ENCODE measurements around the gene CALD1. TPM values are rescaled to one million over a fixed set of nuclear protein-coding genes. Genes with fewer than 3 reads are reported as not detected.

The CALD1 gene
- total and polyA plus RNA-seq, 7 donors: 34.7 to 2,150 (median 1,069) TPM

DNA sequence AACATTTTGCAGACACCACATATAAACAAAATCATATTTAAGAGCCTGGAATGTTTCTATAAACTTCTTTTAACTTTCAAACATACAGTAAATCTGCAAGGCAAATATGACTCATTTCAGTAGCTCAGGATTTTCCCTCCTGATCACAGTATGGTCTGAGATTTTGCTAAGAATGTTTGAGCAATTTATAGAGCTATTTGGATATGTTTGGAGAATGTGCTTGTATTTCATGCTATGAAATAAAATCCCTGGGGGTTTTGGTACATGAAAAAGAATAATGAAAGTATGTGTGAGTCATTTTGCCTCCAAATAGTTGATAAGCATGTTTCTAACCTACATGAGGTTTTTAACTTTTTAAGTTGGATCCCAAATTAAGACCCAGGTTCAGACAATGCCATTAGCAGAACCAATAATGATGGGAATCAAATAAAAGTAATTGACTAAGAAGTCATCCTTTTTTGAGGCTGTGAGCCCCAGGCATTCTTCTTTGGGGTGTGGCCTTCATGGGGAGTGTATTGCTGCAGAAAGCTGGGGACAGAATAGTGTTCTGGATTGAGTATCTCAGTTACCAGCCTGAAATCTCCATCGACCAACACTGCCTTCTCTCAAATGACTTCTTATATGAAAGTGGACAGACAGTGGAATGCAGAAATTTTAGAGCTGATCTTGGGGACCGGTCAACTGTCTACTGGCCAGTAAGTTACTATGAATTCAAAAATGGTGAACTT lies 140.8 kb downstream of the CALD1 start:
- Histone ChIP-seq H3K9me3 (no peaks in the 10 kb centered on the region), H3K4me1 (peaks cover 0 to 88% (median 80%) of the 10 kb centered on the region in 4 donors), H3K27ac (peak overlapping the region; percentile 12 to 88 (median 80)), H3K36me3 (peaks cover 0 to 8% (median 1%) of the 10 kb centered on the region in 4 donors), H3K27me3 (no peaks in the 10 kb centered on the region), H3K4me3 (no peak overlapping the region)
- TF ChIP-seq, protein P1, sequence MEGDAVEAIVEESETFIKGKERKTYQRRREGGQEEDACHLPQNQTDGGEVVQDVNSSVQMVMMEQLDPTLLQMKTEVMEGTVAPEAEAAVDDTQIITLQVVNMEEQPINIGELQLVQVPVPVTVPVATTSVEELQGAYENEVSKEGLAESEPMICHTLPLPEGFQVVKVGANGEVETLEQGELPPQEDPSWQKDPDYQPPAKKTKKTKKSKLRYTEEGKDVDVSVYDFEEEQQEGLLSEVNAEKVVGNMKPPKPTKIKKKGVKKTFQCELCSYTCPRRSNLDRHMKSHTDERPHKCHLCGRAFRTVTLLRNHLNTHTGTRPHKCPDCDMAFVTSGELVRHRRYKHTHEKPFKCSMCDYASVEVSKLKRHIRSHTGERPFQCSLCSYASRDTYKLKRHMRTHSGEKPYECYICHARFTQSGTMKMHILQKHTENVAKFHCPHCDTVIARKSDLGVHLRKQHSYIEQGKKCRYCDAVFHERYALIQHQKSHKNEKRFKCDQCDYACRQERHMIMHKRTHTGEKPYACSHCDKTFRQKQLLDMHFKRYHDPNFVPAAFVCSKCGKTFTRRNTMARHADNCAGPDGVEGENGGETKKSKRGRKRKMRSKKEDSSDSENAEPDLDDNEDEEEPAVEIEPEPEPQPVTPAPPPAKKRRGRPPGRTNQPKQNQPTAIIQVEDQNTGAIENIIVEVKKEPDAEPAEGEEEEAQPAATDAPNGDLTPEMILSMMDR (IDR thresholded peaks at IDR 0.05): no peak
- TF ChIP-seq POLR2AphosphoS5 (IDR thresholded peaks at IDR 0.05): peak in 1 of 4 donors; percentile 42
- 67 to 75% methylated on average over 2 of the region's 2 CpGs for WGBS, 2 donors
- intact Hi-C loops (cut with DNase I): no loop called here
- no peak for DNase-seq

DNA sequence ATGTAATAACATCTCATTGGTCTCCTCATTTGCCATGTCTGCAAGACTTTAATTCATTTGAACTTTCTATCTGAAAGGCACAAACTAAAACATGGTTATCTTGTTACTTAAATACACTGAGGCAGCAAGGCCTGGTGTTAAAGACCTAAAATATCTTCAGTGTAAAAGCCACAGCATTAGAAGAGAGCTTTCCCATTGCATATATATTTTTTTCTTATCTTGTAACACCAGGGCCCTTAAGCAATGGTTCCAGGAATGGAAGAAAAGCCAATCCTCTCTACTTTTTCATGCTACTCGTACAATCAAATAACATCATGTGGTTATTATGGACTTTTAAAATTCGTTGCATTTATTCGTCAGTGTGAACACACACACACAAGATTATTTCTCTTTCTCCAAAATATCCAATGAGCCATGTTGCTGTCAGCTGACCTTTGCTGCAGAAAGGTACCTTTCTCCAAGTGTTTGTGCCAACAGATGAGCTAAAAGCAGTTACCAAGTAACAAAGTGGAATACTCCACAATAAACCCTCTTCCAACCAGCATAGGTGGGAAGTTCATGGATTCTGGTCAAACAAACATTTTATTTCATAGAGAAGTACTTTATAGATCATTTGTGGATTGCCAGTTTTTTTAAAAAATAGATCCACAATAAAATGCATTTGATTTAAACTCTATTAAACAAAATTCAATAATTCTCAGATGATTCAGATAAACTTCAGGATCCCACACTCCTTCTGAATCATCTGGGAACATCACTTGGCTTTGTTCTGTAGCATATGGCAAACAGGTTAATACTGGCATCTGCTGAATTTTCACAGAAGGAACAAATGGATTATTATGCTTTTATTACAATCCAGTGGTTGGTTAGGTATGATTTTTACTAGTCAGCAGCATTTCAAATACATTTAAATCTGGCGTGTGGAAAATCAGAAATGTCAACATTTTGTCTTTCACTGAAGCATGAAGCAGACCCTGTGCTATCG lies 143.6 kb downstream of the CALD1 start:
- peak overlapping the region in 3 of 4 donors; percentile 80 to 88 (median 81) for H3K27ac ChIP-seq
- no peaks in the 10 kb centered on the region for H3K27me3 ChIP-seq
- no peak overlapping the region for H3K4me3 ChIP-seq
- peaks cover 0 to 80% (median 72%) of the 10 kb centered on the region in 4 donors for H3K4me1 ChIP-seq
- DNase-seq: no peak
- TF ChIP-seq POLR2A (IDR thresholded peaks at IDR 0.05) (no peak), EP300 (IDR thresholded peaks at IDR 0.05) (no peak), POLR2AphosphoS5 (IDR thresholded peaks at IDR 0.05) (no peak)
- TF ChIP-seq, protein P1 (IDR thresholded peaks at IDR 0.05): no peak
- H3K36me3 ChIP-seq: no peaks in the 10 kb centered on the region
- H3K9me3 ChIP-seq: no peaks in the 10 kb centered on the region
- intact Hi-C loops (cut with DNase I): no loop called here
- 90 to 92% methylated on average over 5 of the region's 5 CpGs for whole genome bisulfite sequencing, 2 donors

DNA sequence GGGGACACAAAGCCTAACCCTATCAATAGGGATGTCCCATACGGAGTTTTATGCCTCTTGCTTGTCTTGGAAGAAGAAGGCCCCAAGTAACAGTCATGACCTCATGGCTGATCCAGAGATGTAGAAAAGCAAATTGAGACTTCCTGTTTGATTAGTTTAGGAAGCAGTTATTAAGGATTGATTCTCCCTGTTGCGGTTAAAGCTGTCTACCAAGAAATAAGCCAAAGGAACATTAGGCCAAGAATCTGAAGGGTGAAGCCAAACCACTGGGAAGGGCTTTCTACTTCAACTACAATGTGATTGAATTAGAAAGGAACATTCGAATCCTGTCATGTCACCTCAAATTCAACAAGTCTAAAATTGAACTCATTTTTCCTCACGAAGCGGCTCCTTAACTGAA lies 146.3 kb downstream of the CALD1 start:
- TF ChIP-seq EP300 (IDR thresholded peaks at IDR 0.05) (no peak), POLR2AphosphoS5 (IDR thresholded peaks at IDR 0.05) (no peak), POLR2A (IDR thresholded peaks at IDR 0.05) (no peak)
- TF ChIP-seq, protein P1 (IDR thresholded peaks at IDR 0.05): no peak
- intact Hi-C loops (cut with DNase I): no loop called here
- Histone ChIP-seq H3K4me1 (peaks cover 0 to 62% (median 50%) of the 10 kb centered on the region in 4 donors), H3K27me3 (no peaks in the 10 kb centered on the region), H3K27ac (peak overlapping the region in 3 of 4 donors; percentile 80 to 88 (median 81)), H3K4me3 (no peak overlapping the region), H3K36me3 (peaks cover 0 to 22% (median 5%) of the 10 kb centered on the region in 4 donors), H3K9me3 (no peaks in the 10 kb centered on the region)
- WGBS, 2 donors: 86 to 89% methylated on average over 5 of the region's 5 CpGs
- no peak for DNase-seq

DNA sequence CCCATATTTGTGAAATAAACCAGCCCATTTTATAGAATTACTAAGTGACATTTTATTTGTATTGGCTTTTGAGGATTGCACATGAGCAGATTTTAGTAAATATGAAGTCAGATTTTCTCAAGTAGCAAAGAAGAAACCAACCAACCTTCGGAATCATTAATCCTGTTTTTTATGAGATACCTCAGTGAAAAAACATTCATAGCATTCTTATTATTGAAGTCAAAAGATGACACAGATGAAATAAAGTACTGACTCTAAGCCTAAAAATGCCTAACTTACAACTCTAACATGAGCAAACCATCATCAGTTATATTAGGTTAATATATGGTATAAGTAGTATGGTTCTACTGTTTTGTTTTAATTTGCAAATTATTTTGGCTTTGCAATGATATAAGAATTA lies 147.0 kb downstream of the CALD1 start:
- 91% methylated on average over 1 of the region's 1 CpG for WGBS, 2 donors
- intact Hi-C loops (cut with DNase I): no loop called here
- TF ChIP-seq POLR2A (IDR thresholded peaks at IDR 0.05) (no peak), POLR2AphosphoS5 (IDR thresholded peaks at IDR 0.05) (no peak), EP300 (IDR thresholded peaks at IDR 0.05) (no peak)
- TF ChIP-seq, protein P1 (IDR thresholded peaks at IDR 0.05): no peak
- H3K27ac ChIP-seq: peak overlapping the region in 3 of 4 donors; percentile 80 to 88 (median 81)
- H3K4me3 ChIP-seq: no peak overlapping the region
- H3K4me1 ChIP-seq: peaks cover 0 to 62% (median 49%) of the 10 kb centered on the region in 4 donors
- DNase-seq: no peak
- no peaks in the 10 kb centered on the region for H3K27me3 ChIP-seq
- H3K9me3 ChIP-seq: no peaks in the 10 kb centered on the region
- peaks cover 0 to 22% (median 5%) of the 10 kb centered on the region in 4 donors for H3K36me3 ChIP-seq
